Thyroid gland (tissue), 4 donors: Measurements from ENCODE around the gene MMP20.

Source experiments
- CTCF ChIP-seq, 6 experiments: fragments of 200-600 bp in 3 of 6; fragments of 450-650 bp in 3 of 6; sonication (generic) in 3 of 6; IDR thresholded peaks; one replicate each; pipeline ENCODE4 v1.5.1; 2016 to 2019; ENCODE audit warnings: antibody characterized with exemption in 6 of 6, mild to moderate bottlenecking in 2 of 6, inconsistent platforms in 1 of 6, moderate library complexity in 1 of 6
- POLR2A ChIP-seq, 2 donors: fragments of 450-650 bp; IDR thresholded peaks; one replicate each; pipeline ENCODE4 v1.6.1; 2017; ENCODE audit warnings: antibody characterized with exemption in 2 of 2, mild to moderate bottlenecking in 2 of 2, moderate library complexity in 1 of 2

GRCh38 chr11:102551169-102551781 lies 73.9 kb downstream of the MMP20 start:
- no peak for TF ChIP-seq POLR2A (IDR thresholded peaks at IDR 0.05)
- no peak for TF ChIP-seq CTCF (IDR thresholded peaks at IDR 0.05)
